NCI-H526 treated with DMSO at 0.1 percent for 48 hours (cell line): ENCODE results near the gene SPAG9.

ENCODE experiments used
- DNase-seq: peaks from one replicate; lab custom pipeline; 2025; lab: John Stamatoyannopoulos, UW

SPAG9 gene

DNA sequence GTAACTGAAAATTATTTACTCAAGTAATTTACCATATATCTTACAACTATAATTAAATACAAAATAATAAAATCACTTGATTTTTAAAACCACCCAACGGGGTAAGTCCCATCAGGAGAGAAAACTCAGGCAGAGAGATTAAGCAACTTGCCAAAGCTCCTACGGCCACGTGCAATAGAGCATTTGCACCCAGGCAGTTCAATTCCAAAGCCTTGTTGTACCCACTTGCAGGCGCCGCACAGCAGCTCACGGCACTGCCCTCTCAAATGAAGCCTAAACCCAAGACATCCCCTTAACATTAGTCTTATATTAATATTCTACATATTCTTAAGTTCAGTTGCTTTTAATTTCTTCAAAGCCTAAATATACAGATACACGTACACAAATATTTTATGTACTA lies 75.7 kb downstream of the SPAG9 start:
- DNase-seq: no peak

GRCh38 chr17:51036084-51036483 lies 84.6 kb downstream of the SPAG9 start:
- no peak for DNase-seq

DNA sequence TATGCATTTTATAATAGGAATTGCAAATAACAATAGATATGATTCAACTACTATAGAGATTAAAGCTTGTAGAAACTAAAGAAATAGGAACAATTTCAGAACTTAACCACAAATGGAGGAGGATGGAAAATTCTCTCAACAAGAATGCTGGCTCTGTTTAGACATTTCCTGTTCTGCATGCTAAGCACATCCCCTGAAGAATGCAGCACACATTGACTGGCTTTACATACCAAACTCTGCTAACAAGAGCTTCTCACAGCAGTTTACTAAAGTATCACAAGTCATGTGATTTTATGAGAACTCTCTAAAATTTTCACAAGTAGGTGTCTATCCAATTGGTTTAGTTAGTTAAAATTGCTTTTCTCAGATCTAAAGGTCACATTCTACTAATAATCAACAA lies 85.2 kb downstream of the SPAG9 start:
- no peak for DNase-seq

DNA sequence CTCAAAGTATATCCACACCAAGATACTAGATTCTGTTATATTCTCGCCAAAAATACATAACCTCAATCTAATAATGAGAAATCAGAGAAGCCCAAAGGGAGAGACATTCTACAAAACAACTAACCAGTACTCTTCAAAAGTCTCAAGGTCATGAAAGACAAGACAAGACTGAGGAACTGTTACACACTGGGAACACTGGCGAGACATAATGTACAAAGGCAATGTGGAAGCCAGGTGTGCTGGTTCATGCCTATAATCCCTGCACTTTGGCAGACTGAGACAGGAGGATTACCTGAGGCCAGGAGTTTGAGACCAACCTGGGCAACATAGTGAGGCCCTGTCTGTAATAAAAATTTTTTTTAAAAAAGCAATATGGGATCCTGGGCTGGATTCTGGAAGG lies 85.9 kb downstream of the SPAG9 start:
- DNase-seq: no peak

- DNase-seq: no peak
Measured at GRCh38 chr17:51032850-51033249, 87.8 kb downstream of the SPAG9 start.

GRCh38 chr17:51029568-51030463 lies 90.9 kb downstream of the SPAG9 start:
- no peak for DNase-seq

DNA sequence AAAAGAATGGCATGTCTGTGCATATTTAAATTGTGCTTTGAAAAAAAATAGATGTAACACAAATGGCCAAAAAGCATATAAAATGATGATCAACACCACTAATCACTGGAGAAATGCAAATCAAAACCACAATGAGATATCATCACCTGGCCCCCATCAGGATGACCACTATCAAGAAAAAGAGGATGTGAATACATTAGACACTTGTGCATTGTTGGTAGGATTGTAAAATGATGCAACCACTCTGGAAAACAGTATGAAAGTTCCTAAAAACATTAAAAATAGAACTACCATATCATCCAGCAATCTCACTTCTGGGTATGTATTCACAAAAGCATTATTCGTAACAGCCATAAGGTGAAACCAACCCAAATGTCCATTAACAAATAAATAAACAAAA lies 91.5 kb downstream of the SPAG9 start:
- DNase-seq: no peak

DNA sequence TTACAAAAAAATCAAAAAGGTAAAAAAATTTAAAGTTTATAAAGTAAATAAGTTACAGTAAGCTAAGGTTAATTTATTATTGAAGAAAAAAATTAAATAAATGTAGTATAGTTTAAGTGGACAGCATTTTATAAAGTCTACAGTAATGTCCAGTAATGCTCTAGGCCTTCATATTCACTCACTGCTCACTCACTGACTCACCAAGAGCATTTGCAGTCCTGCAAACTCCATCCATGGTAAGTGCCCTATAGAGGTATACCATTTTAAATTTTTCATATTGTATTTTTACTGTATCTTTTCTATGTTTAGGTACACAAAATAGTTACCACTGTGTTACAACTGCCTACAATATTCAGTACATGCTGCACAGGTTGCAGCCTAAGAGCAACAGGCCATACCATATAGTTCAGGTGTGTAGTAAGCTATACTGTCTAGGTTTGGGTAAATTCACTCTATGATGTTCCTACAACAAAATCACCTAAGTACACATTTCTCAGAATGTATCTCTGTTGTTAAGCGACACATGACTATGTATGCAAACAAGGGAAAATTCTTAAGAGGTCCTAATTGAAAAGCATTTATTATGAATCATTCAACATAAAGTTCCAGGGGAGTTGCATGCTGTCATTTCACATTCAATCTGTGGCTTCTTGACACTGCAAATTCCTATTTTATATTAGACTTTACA lies 92.3 kb downstream of the SPAG9 start:
- no peak for DNase-seq

GRCh38 chr17:51018541-51018940 lies 102.1 kb downstream of the SPAG9 start:
- DNase-seq: no peak

GRCh38 chr17:51017270-51017669 lies 103.4 kb downstream of the SPAG9 start:
- DNase-seq: no peak

DNA sequence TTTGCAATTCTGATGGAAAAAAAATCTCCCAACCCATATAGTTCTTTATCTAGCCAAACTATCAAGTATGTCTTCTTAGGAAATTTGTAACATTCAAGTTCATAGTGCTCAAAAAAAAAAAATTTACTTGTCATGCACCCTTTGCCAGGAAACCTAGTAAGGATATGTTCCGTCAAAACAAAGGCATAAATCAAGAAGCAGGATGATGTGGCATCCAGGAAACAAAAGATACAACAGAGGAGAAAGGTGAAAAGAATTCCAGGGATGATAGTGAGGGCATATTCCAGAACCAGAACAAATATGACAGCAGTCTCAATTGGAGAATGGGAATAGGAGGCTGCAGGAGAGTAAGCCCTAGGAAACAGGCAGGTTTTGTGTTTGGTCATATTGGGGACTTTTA lies 104.6 kb downstream of the SPAG9 start:
- no peak for DNase-seq

DNA sequence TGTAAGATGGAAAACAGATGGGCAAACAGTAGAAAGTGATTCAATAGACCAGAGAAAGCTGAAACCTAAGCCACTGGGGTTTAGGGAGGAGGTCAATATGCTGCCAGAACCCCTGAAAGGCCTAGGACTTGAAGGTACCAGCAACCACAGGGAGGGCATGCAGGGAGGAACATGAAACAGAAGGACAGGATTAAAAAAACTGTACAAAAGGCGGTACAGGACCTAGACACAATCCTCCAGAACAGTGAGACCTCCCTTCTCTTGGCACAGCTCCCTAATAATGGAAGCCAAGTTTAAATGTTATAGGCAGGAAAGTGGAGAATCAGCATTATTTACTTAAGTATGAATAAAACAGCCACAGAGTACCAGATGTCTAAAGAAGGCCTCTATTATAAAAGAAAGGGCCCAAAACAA lies 105.5 kb downstream of the SPAG9 start:
- no peak for DNase-seq

GRCh38 chr17:51014129-51014528 lies 106.5 kb downstream of the SPAG9 start:
- no peak for DNase-seq

- DNase-seq: no peak
Measured at GRCh38 chr17:51013322-51013721, 107.3 kb downstream of the SPAG9 start.

- DNase-seq: no peak
Measured at GRCh38 chr17:51012538-51012937, 108.1 kb downstream of the SPAG9 start.

DNA sequence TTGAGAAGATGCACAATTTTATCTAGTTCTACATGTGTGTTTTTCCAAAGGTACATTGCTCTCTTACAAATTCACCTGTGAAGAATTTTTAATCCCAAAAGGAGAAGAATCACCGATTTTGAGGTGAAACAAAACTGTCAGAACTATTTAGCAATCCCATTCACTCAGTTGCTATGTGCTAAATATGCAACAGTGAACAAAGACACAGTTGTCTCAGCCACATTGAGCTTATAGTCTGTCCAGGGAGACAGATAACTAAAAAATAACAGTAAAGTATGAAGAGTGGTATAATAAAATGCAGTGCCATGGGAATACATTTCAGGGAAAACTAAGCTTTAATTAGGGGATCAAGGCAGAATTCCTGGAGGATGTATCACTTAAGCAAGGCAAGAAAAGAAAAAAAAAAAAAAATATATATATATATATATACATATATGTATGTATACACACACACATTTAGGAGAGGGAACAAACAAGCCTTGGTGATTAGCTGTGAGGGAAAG lies 110.4 kb downstream of the SPAG9 start:
- DNase-seq: no peak

DNA sequence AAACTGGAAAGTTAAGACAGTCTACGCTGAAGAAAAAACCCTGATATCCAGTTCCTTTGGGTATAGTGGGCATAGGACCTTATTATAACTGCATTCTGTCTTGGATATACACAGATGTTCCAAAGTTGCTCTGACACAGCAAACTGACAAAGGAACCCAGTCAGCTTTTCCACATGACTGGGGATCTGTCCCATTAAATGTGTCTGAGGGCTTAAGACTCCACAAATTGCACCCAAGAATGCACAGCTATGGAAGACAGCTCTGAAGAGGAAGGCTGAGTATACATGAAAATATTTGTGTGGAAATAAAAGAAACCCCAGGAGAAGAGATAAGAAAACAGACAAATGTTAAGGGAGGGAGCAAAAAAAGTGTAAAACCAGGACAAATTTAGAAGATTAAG lies 114.1 kb downstream of the SPAG9 start:
- DNase-seq: no peak

DNA sequence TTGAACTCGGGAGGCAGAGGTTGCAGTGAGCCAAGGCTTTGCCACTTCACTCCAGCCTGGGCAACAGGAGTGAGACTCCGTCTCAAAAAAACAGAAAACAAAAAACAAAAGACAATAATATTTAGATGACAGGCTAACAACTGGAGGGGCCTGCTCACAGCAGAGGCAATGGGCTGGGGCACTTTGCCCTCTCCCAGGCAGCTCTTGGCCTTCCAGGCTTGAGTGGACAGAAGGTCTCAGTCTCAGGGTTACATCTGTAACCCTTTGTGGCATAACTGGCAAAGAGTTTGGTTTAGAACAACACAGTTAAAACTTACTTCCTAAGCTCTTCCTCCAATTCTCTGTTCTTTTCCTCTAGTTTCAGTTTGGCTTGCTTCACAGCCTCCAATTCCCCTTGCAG lies 114.9 kb downstream of the SPAG9 start:
- DNase-seq: no peak

GRCh38 chr17:51004249-51004648 lies 116.4 kb downstream of the SPAG9 start:
- no peak for DNase-seq

GRCh38 chr17:51000835-51001638 lies 119.6 kb downstream of the SPAG9 start:
- peak; percentile 33 for DNase-seq

- DNase-seq: no peak
Measured at GRCh38 chr17:50995668-50996067, 125.0 kb downstream of the SPAG9 start.

DNA sequence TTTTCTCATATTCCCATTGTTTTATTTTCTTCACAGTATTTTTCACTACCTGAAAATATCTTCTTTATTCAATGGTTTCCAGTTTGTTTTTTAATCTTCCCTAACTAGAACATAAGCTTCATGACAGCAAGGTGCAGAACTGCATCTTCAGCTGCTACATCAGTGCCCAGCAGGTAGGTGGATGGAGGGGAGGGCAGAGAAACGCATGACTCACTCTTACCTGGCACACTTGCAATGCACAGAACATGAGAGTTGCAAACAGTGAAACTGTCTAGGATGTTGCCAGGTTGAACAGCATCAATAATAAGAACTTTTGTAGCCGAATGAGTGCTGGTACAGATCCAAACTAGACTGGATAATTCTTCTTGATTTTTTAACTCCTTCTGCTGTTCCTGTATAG lies 127.1 kb downstream of the SPAG9 start:
- no peak for DNase-seq
